Endometrial microvascular endothelial cells (primary cell): ENCODE results near the gene EMSY. TPM values are rescaled to one million over a fixed set of nuclear protein-coding genes. Genes with fewer than 3 reads are reported as not detected.
"Not testable (repeated sequence)": the region's sequence is repeated elsewhere in the genome, so short reads cannot be mapped to it uniquely, and the experiment has no call there.

Experiments
- in situ Hi-C: cut with HindIII; loops from 2 replicates; pipeline ENCODE4 v1.10.0; 2017; ENCODE audit warnings: low sequenced_read_pairs, low pct_unique_long_range_greater_than_20kb; ENCODE audit errors: inconsistent ontology term
- total RNA-seq: library from RNA; depleted of rRNA; stranded (reverse); fragments of >200 nt; gene quantifications from one replicate; pipeline ENCODE4 v1.2.3, GENCODE V29; 2015; ENCODE audit errors: inconsistent ontology term

Gene EMSY, protein sequence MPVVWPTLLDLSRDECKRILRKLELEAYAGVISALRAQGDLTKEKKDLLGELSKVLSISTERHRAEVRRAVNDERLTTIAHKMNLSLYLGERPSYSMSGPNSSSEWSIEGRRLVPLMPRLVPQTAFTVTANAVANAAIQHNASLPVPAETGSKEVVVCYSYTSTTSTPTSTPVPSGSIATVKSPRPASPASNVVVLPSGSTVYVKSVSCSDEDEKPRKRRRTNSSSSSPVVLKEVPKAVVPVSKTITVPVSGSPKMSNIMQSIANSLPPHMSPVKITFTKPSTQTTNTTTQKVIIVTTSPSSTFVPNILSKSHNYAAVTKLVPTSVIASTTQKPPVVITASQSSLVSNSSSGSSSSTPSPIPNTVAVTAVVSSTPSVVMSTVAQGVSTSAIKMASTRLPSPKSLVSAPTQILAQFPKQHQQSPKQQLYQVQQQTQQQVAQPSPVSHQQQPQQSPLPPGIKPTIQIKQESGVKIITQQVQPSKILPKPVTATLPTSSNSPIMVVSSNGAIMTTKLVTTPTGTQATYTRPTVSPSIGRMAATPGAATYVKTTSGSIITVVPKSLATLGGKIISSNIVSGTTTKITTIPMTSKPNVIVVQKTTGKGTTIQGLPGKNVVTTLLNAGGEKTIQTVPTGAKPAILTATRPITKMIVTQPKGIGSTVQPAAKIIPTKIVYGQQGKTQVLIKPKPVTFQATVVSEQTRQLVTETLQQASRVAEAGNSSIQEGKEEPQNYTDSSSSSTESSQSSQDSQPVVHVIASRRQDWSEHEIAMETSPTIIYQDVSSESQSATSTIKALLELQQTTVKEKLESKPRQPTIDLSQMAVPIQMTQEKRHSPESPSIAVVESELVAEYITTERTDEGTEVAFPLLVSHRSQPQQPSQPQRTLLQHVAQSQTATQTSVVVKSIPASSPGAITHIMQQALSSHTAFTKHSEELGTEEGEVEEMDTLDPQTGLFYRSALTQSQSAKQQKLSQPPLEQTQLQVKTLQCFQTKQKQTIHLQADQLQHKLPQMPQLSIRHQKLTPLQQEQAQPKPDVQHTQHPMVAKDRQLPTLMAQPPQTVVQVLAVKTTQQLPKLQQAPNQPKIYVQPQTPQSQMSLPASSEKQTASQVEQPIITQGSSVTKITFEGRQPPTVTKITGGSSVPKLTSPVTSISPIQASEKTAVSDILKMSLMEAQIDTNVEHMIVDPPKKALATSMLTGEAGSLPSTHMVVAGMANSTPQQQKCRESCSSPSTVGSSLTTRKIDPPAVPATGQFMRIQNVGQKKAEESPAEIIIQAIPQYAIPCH (N-terminal part only)
- 20.9 TPM for total RNA-seq

DNA sequence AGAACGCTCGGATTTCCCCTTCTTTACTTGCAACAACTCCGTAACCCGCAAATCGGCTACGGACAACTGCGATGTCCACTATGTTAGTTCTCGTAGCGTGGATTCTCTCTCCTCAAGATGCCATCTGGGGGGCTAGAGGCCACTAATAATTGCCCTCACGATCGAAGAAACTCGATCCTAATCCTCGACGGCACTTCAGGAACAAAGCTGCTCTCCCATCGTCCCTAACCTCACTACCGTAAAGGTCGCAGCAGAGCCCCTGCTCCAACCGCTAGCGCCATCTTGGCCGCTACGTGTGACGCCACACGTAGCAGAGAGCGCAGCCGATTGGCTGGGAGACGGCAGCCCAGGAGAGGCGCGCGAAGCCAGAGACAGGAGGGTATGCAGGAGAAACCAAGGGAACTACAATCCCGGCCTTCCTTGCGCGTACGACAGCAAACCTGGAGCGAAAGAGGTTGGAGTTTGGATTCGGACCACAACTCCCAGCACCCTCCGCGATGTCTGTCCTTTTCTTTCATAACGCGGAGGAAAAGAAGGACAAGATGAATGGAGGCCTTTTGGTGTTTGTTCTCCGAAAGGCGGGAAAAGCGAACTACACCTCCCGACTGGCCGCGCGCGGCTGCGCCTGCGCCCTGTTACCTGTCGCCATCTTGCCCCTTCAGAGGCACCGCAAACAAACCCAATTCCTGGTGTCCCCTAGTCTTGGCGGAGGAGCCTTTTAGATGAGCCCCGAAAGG lies at the start of gene EMSY:
Gene EMSY, plus strand, starts transcription at position 635 of the 737 bp plus-strand sequence. CDS start 1,921 bp downstream, outside the sequence.
- in situ Hi-C loops: loop anchor here (10.0 kb wide), 1 partner anchor 60 kb away; the partner anchor contains the start of genes GVQW3 and THAP12

DNA sequence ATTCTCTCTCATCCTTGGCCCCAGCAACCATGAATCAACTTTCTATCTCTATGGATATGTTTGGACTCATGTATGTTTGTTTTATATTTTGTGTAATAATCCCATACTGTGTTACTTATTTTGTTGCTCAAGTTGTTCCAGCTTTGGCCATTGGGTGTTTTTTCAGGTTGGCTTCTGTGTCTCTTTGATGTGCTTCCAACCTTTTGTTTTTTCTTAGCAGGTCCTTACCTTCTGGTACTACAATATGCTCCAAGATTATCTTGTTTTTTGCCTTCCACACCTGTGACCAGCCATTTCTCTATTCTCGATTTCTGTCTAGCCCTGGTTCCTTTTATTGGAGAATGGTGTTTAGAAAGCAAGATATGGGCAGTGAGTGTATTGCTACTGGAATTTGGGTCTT lies 49.5 kb upstream of the EMSY start:
- in situ Hi-C loops: no loop called here

DNA sequence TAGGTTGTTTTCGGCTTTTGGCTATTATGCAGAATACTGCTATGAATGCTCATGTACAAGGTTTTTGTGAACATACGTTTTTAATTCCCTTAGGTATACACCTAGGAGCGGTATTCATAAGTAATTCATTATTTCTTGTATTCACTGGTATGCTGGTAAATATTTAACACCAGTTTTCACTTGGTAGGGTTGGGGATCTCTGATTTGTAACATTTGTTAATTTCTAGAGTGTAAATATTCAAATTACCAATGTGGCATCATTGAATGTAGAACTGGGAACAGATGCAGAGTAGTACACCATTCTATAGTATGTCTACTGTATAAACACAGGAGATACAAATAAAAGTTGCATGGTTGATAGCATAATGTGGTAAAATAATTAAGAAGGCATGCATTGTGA lies 47.4 kb upstream of the EMSY start:
- in situ Hi-C loops: no loop called here

DNA sequence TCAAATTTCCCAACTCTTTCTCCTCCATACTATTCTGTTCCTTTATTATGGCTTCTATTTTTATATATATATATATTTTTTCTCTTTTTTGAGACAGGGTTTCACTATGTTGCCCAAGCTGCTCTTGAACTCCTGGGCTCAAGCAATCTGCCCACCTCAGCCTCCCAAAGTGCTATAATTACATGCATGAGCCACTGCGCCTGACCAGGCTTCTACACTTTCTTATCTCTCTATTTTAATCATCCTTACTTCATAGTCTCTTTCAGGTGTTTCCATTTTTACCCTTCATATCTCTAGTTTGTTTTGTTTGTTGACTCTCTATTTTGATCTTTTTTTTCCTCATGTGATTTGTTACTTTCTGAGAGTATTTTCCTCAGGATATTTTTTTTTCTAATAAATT lies 43.9 kb upstream of the EMSY start:
- in situ Hi-C loops: no loop called here

DNA sequence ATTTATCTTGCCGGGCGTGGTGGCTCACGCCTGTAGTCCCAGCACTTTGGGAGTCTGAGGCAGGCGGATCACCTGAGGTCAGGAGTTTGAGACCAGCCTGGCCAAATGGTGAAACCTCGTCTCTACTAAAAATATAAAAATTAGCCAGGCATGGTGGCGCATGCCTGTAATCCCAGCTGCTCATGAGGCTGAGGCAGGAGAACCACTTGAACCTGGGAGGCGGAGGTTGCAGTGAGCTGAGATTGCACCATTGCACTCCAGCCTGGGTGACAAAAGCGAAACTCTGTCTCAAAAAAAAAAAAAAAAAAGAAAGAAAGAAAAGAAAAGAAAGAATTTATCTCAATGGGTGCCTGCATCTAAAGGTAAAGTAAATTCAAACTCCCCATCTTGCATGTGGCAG lies 43.3 kb upstream of the EMSY start:
- in situ Hi-C loops: not testable (repeated sequence)

DNA sequence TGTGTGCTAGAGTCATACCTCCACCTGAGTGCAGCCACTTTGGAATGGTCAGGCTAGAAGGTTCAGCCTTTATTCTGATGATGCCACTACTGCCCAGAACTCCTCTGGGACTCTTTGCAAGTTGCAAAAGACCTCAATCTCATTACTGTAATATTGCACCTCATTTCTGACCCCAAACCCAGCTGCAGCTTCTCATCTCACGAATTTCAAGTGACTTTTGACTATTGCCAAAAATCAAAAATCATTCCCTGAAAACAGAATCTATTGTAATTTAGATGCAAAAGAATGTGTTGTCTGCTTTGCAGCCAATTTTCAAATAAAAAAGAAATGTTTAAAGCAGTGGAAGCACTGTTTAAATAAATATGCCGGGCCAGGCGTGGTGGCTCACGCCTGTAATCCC lies 38.5 kb upstream of the EMSY start:
- in situ Hi-C loops: no loop called here

DNA sequence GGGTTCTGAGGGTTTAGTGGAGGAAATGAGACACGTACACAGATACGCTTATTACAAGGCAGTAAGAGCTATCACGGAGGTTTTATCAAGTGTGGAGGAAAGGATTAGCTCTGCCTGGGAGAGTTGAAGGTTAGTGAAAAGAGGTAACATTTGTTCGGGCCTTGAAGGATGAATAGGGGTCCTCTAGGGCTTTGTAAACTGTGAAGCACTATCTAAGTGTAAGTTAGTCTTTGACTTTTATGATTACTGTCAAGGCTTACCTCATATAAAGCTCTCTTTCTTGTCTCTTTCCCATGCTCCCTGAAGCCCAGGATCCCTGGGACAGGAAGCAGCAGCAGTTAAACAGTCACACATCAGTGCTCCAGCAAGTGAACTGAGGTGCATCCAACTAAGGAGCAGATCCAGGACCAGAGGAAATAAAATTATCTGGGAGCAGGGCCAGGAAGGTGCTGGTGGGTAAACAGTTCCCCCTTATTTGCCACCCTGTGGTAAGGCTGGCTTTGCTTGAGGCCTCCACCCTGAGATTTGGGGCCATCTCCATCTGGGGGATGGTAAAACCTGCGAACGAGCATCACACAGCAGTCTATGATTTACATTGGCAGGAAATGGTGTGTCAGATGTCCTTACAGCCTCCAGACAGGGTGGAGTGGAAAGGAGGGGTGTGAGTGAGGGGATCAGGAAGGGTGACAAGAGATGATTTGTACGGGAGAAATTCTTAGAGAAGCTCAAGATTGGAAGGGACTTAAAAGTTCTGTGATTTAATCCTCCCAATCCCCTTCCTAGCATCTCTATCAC lies 36.5 kb upstream of the EMSY start:
- in situ Hi-C loops: no loop called here

DNA sequence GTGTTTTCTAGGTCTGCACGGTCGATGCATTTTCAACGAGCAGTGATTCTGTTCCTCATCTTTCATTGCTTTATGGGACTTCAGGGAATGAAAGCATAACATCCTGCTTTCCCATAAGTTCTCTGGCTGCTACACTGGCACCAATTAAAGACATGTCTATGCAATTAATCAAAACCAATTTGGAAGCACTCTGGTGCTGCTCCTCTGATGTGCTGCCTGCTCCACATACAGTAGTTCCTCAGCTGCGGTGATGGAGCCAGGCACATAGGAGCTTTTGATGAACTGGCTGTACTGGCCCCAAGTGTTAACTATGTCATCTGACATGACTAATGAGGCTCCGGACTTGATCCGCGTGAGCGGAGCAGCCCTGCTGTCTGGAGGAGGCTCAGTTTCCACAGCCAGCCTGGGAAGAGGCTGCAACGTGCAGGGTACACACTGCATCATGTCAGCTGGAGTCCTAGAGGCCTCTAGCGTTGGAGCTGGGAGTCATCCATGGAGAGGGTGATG lies 33.9 kb upstream of the EMSY start:
- in situ Hi-C loops: no loop called here

DNA sequence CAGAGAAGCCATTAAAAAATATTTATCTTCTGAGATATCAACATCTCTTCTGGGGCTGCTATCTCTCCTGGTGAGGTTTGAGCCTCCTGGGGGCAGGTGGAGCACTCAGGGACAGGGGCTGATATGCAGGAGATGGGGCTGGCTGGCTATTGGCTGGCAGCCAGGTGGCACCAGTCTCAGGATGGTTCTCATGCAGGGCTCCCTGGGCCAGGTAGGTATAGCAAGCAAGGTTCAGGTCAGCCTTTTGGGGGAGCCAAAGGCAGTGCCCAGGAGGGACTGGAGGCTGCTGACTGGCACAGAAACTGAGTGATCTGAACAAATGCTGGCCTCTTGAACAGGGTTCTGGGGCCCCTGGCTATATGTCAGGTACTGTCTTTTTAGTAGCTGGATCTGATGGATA lies 29.7 kb upstream of the EMSY start:
- in situ Hi-C loops: no loop called here

DNA sequence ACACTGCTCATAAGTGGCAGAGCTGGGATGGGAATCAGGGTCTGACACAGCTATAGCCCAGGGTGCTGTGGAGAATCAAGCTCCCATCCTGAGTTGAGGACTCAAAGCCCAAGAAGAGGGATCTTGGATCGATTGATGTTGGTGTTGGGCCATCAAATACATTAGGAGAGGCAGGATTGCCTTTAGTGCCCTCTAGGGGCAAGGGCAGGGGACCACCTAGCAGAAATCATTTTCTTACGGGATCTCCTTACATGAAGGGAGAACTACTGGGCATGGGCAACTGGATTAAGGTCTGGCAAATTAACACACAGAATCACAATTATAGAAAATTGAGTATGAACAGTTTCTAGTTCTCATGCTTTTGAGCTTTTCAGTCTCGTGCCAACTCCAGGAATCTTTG lies 24.9 kb upstream of the EMSY start:
- in situ Hi-C loops: no loop called here

DNA sequence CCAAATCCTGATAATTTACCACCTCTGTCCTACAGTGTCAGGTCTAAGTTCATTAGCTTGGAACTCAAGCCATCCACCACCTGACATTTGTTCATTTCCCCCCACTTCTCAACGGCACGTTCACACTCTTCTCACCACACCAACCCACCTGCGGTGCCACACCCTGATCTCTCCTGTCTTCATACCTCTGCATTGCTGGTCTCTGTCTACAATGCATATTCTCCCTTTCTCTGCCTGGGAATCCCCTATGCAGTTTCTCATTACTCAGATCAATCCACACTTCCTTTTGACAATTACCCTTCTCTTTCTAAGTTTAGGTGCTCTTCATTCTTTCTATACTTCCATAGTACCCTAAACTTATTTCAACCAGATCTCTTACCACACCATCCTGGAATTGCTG lies 20.4 kb upstream of the EMSY start:
- in situ Hi-C loops: no loop called here

DNA sequence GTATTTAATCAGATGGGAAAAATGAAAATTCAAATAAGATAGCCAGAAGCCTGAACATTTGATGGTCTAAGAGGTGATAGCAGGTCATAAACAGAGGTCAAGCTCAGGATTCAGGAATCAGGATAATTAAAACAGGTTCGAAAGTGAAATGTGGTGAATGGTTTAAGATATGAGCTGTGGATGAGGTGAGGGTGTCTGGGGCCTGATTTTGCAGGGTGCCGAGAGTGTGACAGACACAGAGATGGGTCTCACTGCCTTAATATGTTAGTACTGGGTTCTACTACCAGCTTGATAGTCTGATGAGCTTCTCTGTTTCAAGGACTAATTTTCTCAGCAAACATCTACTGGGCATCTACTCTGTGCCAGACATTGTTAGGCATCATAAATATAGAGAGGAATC lies 19.9 kb upstream of the EMSY start:
- in situ Hi-C loops: no loop called here

DNA sequence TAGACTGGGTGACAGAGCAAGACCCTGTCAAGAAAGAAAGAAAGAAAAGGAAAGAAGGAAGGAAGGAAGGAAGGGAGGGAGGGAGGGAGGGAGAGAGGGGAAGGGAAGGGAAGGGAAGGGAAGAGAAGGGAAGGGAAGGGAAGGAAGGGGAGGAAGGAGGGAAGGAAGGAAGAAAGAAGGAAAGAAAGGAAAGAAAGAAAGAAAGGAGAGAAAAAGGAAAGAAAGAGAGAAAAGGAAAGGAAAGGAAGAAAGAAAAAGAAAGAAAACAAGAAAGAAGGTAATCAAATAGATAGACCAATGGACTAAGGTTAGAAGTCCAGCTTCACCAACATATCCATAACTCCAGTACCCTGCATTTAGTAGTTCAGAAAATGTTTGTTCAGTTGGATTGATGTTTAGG lies 18.2 kb upstream of the EMSY start:
- in situ Hi-C loops: no loop called here

DNA sequence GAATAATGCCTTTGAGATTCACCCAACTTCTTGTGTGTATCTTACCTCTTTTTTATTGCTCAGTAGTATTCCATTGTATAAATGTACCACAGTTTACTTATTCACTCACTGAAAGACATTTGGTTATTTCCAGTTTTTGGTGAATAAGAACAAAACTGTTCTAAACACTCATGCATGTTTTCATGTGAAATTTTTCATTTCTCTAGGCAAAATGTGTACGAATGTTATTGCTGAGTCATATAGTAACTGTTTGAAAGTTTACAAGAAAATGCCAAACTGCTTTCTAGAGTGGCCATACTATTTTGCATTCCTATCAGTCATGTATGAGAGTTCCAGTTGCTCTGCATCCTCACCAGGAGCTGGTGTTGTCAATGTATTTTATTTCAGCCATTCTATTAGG lies 8.8 kb upstream of the EMSY start:
- in situ Hi-C loops: no loop called here

DNA sequence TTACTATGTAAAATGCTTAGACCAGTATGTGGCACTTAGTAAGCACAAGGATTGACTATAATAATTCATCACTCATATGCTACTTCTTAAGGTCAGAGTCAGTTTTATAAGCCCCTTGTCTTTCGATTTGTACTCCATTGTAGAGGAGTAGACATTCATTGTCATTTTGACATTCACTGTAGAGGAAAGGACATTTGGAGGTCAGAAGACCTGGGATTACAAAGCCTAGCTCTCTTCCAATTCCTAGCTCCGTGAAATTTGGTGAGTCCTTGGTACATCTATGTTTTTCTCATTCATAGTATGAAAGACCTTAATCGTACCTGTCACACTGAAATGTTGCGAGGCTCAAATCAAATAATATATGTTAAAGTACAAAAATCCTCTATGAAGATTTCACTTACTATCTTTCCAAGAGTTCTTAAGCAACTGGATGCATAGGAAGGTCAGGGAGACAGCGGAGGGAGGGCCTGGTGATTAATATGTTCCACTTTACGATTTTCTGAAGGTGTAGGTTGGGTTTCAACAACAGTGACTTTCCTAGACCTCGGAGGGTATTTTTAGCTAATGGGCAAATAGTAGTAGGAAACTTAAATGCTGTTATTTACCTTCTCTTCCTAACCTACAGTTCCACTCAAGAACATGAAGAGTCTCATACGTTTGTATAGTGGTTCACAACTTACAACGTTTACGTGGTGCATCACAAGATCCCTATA lies 1.4 kb upstream of the EMSY start:
- in situ Hi-C loops: loop anchor here (10.0 kb wide), 1 partner anchor 59 kb away; the partner anchor contains the start of genes GVQW3 and THAP12

DNA sequence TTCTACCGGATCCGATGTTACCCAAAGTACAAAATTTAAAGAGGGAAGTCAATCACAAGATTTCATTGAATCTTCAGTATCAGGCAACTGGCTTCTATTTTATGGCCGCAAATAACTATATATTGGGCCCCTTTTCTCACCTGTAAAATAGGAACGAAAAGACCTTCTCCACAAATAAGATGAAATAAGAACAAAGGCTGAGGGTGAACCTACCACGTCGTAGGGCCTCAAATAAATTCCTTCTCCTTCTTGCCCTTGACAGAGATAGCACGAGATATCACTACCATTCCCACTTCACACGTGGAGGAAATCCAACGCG lies 794 bp upstream of the EMSY start:
- in situ Hi-C loops: loop anchor here (10.0 kb wide), 1 partner anchor 59 kb away; the partner anchor contains the start of genes GVQW3 and THAP12
